Activated CD4-positive, CD25-positive, alpha-beta regulatory T cell treated with anti-CD3 and anti-CD28 coated beads, Interleukin-2, amount 50 U/mL, for 16 hours (primary cell): Measurements from ENCODE around the gene UCP2.

Experiments used
- DNase-seq: peaks from one replicate; pipeline ENCODE4 v3.0.0-alpha.2; 2020; ENCODE audit warnings: low read depth, low spot score

UCP2 gene

GRCh38 chr11:73969991-73970800, 12.4 kb downstream of the UCP2 start:
- no peak for DNase-seq

- DNase-seq, result no peak
Observed at GRCh38 chr11:73969091-73969490, 13.6 kb downstream of the UCP2 start.

GRCh38 chr11:73968356-73968966, 14.2 kb downstream of the UCP2 start:
- DNase-seq, result no peak

GRCh38 chr11:73965764-73966121, 16.9 kb downstream of the UCP2 start:
- no peak for DNase-seq

- DNase-seq, result no peak
Observed at GRCh38 chr11:73965076-73965763, 17.4 kb downstream of the UCP2 start.

GRCh38 chr11:73963861-73964260, 18.8 kb downstream of the UCP2 start:
- DNase-seq, result no peak

GRCh38 chr11:73962101-73962705, 20.4 kb downstream of the UCP2 start:
- no peak for DNase-seq

GRCh38 chr11:73961321-73961720, 21.3 kb downstream of the UCP2 start:
- DNase-seq, result no peak

- DNase-seq, result no peak
Observed at GRCh38 chr11:73958521-73959141, 24.0 kb downstream of the UCP2 start.

- DNase-seq, result no peak
Observed at GRCh38 chr11:73957654-73958361, 24.8 kb downstream of the UCP2 start.

GRCh38 chr11:73956876-73957653, 25.6 kb downstream of the UCP2 start:
- DNase-seq, result no peak

GRCh38 chr11:73951797-73952196, 30.8 kb downstream of the UCP2 start:
- no peak for DNase-seq

- DNase-seq, result no peak
Observed at GRCh38 chr11:73950869-73951710, 31.6 kb downstream of the UCP2 start, which contains the start of gene DNAJB13. DNAJB13 (plus strand) TSS chr11:73951026; CDS start chr11:73951070, 44 bp downstream.

GRCh38 chr11:73949912-73950311, 32.7 kb downstream of the UCP2 start:
- no peak for DNase-seq

GRCh38 chr11:73949246-73949645, 33.4 kb downstream of the UCP2 start:
- DNase-seq, result no peak

- no peak for DNase-seq
Observed at GRCh38 chr11:73946798-73947458, 35.7 kb downstream of the UCP2 start.

GRCh38 chr11:73945396-73945795, 37.2 kb downstream of the UCP2 start:
- no peak for DNase-seq

- DNase-seq, result no peak
Observed at GRCh38 chr11:73944901-73945300, 37.7 kb downstream of the UCP2 start.

- DNase-seq, result no peak
Observed at GRCh38 chr11:73944085-73944484, 38.6 kb downstream of the UCP2 start.
